GM19193 (cell line): ENCODE data around the gene SPDEF.

Experiments
- POLR2A ChIP-seq: IDR thresholded peaks from 4 replicates; pipeline ENCODE4 v1.6.1; 2011; ENCODE audit not compliant: insufficient read depth, insufficient read length; ENCODE audit errors: extremely low read depth

Gene SPDEF

GRCh38 chr6:34544052-34544604 is 12.0 kb downstream of the SPDEF start:
- TF ChIP-seq POLR2A: no peak

GRCh38 chr6:34543421-34543820 is 12.7 kb downstream of the SPDEF start:
- TF ChIP-seq POLR2A: no peak

GRCh38 chr6:34540841-34541240 is 15.3 kb downstream of the SPDEF start:
- no peak for TF ChIP-seq POLR2A

GRCh38 chr6:34540222-34540621 is 15.9 kb downstream of the SPDEF start:
- TF ChIP-seq POLR2A: no peak

GRCh38 chr6:34539181-34539580 is 16.9 kb downstream of the SPDEF start:
- no peak for TF ChIP-seq POLR2A

GRCh38 chr6:34538581-34538980 is 17.5 kb downstream of the SPDEF start:
- no peak for TF ChIP-seq POLR2A

- no peak for TF ChIP-seq POLR2A
Measured at GRCh38 chr6:34537922-34538550, 18.1 kb downstream of the SPDEF start.

GRCh38 chr6:34536959-34537848 is 18.9 kb downstream of the SPDEF start:
- TF ChIP-seq POLR2A: no peak

GRCh38 chr6:34536251-34536958 is 19.7 kb downstream of the SPDEF start:
- no peak for TF ChIP-seq POLR2A

GRCh38 chr6:34535646-34536045 is 20.5 kb downstream of the SPDEF start:
- TF ChIP-seq POLR2A: no peak

- TF ChIP-seq POLR2A: no peak
Measured at GRCh38 chr6:34535199-34535598, 20.9 kb downstream of the SPDEF start.

GRCh38 chr6:34534656-34535055 is 21.5 kb downstream of the SPDEF start:
- TF ChIP-seq POLR2A: no peak

- TF ChIP-seq POLR2A: no peak
Measured at GRCh38 chr6:34534146-34534545, 22.0 kb downstream of the SPDEF start.

- TF ChIP-seq POLR2A: no peak
Measured at GRCh38 chr6:34532230-34532629, 23.9 kb downstream of the SPDEF start.

GRCh38 chr6:34531580-34532201 is 24.4 kb downstream of the SPDEF start:
- TF ChIP-seq POLR2A: no peak
